ENCODE measurements around the gene SOS2. TPM values are rescaled to one million over a fixed set of nuclear protein-coding genes. Genes with fewer than 3 reads are reported as not detected.

The SOS2 gene
- total and polyA plus RNA-seq, 2 donors (not counting 1 experiment from before 2014, with no cell fraction given), result 16.1 to 23.8 TPM

DNA sequence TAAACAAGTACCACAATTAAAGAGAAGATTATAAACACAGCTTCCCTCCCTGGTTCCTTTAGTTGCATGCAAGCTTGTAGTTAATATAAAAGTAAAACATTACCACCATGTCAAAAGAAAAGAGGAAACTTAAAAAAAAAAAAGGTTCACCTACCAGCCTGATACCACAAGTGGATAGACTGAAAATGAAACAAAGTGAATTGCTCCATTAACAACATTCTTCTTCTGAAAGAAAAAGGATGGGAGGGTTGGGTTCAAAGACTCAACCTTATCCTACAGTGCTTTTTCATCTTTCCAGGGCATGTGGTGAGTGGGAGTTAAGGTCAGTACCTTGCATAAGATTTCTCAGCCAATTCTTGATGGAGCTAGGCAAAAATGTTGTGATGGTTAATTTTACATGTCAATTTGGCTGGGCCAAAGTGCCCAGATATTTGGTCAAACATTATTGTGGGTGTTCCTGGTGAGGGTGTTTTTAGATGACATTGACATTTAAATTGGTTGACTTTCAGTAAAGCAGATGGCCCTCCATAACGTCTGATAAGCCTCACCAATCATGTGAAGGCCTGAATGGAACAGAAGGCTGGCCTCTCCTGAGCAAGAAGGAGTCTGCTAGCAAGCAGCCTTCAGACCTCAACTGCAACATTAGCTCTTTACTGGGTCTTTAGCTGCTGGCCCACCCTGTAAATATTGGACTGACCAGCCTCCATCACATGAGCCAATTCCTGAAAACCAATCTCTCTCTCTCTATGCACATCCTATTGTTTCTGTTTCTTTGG is 143.8 kb downstream of the SOS2 start:
- no peak overlapping the region for H3K9ac ChIP-seq (ENCODE audit: insufficient read depth, low read length)
- H3K4me2 ChIP-seq (ENCODE audit: extremely low read depth, insufficient read depth, low read length), result no peak overlapping the region
- no peak for DNase-seq (ENCODE audit: low read depth in 2 of 2)
- H3K79me2 ChIP-seq (ENCODE audit: control insufficient read depth, insufficient read depth, low read length), result no peaks in the 10 kb centered on the region
- H3K27me3 ChIP-seq (ENCODE audit: control insufficient read depth, insufficient read depth, low read length), result no peaks in the 10 kb centered on the region
- H3K27ac ChIP-seq (ENCODE audit: insufficient read depth, low read length), result no peak overlapping the region
- no peak overlapping the region for H2AFZ ChIP-seq (ENCODE audit: low read length)
- TF ChIP-seq, protein P1, sequence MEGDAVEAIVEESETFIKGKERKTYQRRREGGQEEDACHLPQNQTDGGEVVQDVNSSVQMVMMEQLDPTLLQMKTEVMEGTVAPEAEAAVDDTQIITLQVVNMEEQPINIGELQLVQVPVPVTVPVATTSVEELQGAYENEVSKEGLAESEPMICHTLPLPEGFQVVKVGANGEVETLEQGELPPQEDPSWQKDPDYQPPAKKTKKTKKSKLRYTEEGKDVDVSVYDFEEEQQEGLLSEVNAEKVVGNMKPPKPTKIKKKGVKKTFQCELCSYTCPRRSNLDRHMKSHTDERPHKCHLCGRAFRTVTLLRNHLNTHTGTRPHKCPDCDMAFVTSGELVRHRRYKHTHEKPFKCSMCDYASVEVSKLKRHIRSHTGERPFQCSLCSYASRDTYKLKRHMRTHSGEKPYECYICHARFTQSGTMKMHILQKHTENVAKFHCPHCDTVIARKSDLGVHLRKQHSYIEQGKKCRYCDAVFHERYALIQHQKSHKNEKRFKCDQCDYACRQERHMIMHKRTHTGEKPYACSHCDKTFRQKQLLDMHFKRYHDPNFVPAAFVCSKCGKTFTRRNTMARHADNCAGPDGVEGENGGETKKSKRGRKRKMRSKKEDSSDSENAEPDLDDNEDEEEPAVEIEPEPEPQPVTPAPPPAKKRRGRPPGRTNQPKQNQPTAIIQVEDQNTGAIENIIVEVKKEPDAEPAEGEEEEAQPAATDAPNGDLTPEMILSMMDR (conservative IDR thresholded peaks at IDR 0.05 in 1 of 2, IDR thresholded peaks at IDR 0.05 in 1 of 2; ENCODE audit: low read depth in 1 of 2, low read length in 2 of 2), result no peak
- no peak for TF ChIP-seq EZH2 (IDR thresholded peaks at IDR 0.05; ENCODE audit: low read length, missing control alignments)
- no peak overlapping the region for H3K4me3 ChIP-seq (replicated peaks in 1 of 4; ENCODE audit: control extremely low read depth in 1 of 4, insufficient read depth in 1 of 4, low read depth in 3 of 4, low read length in 4 of 4)
- H3K36me3 ChIP-seq (ENCODE audit: control insufficient read depth, insufficient read depth, low read length), result no peaks in the 10 kb centered on the region
- peaks cover 2% of the 10 kb centered on the region for H3K4me1 ChIP-seq (ENCODE audit: control insufficient read depth, extremely low read depth, insufficient read depth, low read length)
- no peaks in the 10 kb centered on the region for H4K20me1 ChIP-seq (ENCODE audit: control insufficient read depth, extremely low read depth, insufficient read depth, low read length)
- H3K9me3 ChIP-seq (ENCODE audit: control insufficient read depth, insufficient read depth, low read depth, low read length), result no peaks in the 10 kb centered on the region

DNA sequence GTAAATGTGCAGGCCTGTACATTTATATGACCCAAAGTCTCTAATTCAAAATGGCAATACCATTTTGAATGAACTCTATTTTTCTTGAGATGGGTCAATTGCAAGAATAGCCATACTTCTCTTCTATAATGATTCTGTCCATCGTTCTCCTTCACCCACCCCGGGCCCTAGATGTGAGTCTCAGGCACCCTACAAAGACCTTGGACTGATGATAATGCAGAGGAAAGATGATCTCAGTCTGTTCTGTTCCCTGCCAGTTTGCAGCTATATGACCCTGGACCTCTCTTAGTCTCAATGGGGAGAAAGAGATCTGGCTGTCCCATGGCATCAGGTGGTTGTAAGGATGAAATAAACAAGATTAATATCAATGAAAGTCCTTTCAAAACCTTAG is 145.1 kb downstream of the SOS2 start:
- TF ChIP-seq EZH2 (IDR thresholded peaks at IDR 0.05; ENCODE audit: low read length, missing control alignments), result no peak
- TF ChIP-seq, protein P1 (conservative IDR thresholded peaks at IDR 0.05 in 1 of 2, IDR thresholded peaks at IDR 0.05 in 1 of 2; ENCODE audit: low read depth in 1 of 2, low read length in 2 of 2), result no peak
- DNase-seq (ENCODE audit: low read depth in 2 of 2), result no peak
- H3K9me3 ChIP-seq (ENCODE audit: control insufficient read depth, insufficient read depth, low read depth, low read length), result no peaks in the 10 kb centered on the region
- no peaks in the 10 kb centered on the region for H3K36me3 ChIP-seq (ENCODE audit: control insufficient read depth, insufficient read depth, low read length)
- H3K4me2 ChIP-seq (ENCODE audit: extremely low read depth, insufficient read depth, low read length), result no peak overlapping the region
- no peak overlapping the region for H3K27ac ChIP-seq (ENCODE audit: insufficient read depth, low read length)
- H3K9ac ChIP-seq (ENCODE audit: insufficient read depth, low read length), result no peak overlapping the region
- no peaks in the 10 kb centered on the region for H3K79me2 ChIP-seq (ENCODE audit: control insufficient read depth, insufficient read depth, low read length)
- no peaks in the 10 kb centered on the region for H4K20me1 ChIP-seq (ENCODE audit: control insufficient read depth, extremely low read depth, insufficient read depth, low read length)
- H2AFZ ChIP-seq (ENCODE audit: low read length), result no peak overlapping the region
- no peak overlapping the region for H3K4me3 ChIP-seq (replicated peaks in 1 of 4; ENCODE audit: control extremely low read depth in 1 of 4, insufficient read depth in 1 of 4, low read depth in 3 of 4, low read length in 4 of 4)
- H3K27me3 ChIP-seq (ENCODE audit: control insufficient read depth, insufficient read depth, low read length), result no peaks in the 10 kb centered on the region
- peaks cover 2% of the 10 kb centered on the region for H3K4me1 ChIP-seq (ENCODE audit: control insufficient read depth, extremely low read depth, insufficient read depth, low read length)

DNA sequence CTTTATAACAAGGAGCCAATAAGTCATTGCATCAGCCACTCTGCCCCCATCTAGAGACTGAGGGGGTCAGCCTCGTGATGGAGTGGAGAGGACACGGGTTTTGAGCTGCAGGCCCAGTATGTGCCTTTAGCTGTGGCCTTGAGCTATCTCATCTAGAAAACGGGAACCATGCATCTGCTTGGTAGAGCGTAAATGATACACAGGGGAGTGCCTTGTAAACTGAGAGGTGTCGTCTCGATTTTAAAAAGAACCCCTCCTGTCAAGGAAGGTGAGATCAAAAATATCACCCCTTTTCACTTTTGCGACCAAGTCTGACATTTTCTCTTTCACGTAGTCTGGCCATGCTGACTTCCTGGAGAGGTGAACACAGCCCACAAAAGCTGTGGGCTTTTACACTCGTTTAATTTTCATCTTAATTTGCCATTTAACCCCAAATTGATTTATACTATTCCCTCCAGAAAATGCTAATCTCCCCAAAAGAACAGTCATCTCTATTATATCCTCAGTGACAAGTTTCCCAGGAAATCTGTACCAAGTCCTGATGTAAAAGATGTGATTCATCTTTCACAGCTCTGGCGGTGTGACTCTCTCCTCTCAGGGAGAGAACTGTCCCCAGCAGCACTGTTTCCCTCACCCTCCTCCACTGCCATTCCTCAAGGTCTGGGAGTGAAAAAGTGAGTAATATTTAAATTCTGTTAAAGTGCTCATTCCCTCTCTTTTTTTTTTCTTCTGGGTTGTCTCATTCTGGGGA is 145.6 kb downstream of the SOS2 start:
- H3K79me2 ChIP-seq (ENCODE audit: control insufficient read depth, insufficient read depth, low read length), result no peaks in the 10 kb centered on the region
- no peak overlapping the region for H3K4me3 ChIP-seq (replicated peaks in 1 of 4; ENCODE audit: control extremely low read depth in 1 of 4, insufficient read depth in 1 of 4, low read depth in 3 of 4, low read length in 4 of 4)
- no peaks in the 10 kb centered on the region for H4K20me1 ChIP-seq (ENCODE audit: control insufficient read depth, extremely low read depth, insufficient read depth, low read length)
- no peak overlapping the region for H3K9ac ChIP-seq (ENCODE audit: insufficient read depth, low read length)
- peaks cover 2% of the 10 kb centered on the region for H3K4me1 ChIP-seq (ENCODE audit: control insufficient read depth, extremely low read depth, insufficient read depth, low read length)
- no peaks in the 10 kb centered on the region for H3K27me3 ChIP-seq (ENCODE audit: control insufficient read depth, insufficient read depth, low read length)
- no peak overlapping the region for H3K27ac ChIP-seq (ENCODE audit: insufficient read depth, low read length)
- TF ChIP-seq, protein P1 (conservative IDR thresholded peaks at IDR 0.05 in 1 of 2, IDR thresholded peaks at IDR 0.05 in 1 of 2; ENCODE audit: low read depth in 1 of 2, low read length in 2 of 2), result no peak
- H3K36me3 ChIP-seq (ENCODE audit: control insufficient read depth, insufficient read depth, low read length), result no peaks in the 10 kb centered on the region
- peak in 1 of 2 donors; percentile 78 for DNase-seq (ENCODE audit: low read depth in 2 of 2)
- no peaks in the 10 kb centered on the region for H3K9me3 ChIP-seq (ENCODE audit: control insufficient read depth, insufficient read depth, low read depth, low read length)
- no peak overlapping the region for H3K4me2 ChIP-seq (ENCODE audit: extremely low read depth, insufficient read depth, low read length)
- H2AFZ ChIP-seq (ENCODE audit: low read length), result no peak overlapping the region
